ENCODE measurements around the gene JARID2. TPM values are rescaled to one million over a fixed set of nuclear protein-coding genes. Genes with fewer than 3 reads are reported as not detected.

The JARID2 gene
- total and polyA plus RNA-seq, 9 of the 15 experiments (the other 6 are each of a cell fraction or from before 2014, with no cell fraction given) = 5.0 to 29.0 (median 15.6) TPM

- TF ChIP-seq NRF1 (conservative IDR thresholded peaks at IDR 0.05 in 1 of 2, IDR thresholded peaks at IDR 0.05 in 1 of 2) (peak in 1 of 2 experiments; percentile 37; a peak in 1 of 4 replicates), CLOCK (CRISPR knock-in tag; IDR thresholded peaks at IDR 0.05; ENCODE audit: borderline replicate concordance) (no peak; the same call in 1 of the 2 replicates), ESRRA (IDR thresholded peaks at IDR 0.05; ENCODE audit: borderline replicate concordance, low read depth) (peak; percentile 29; the same call in 1 of the 2 replicates), HOMEZ (CRISPR knock-in tag; IDR thresholded peaks at IDR 0.05) (no peak), GABPB2 (CRISPR knock-in tag; conservative IDR thresholded peaks at IDR 0.05) (no peak), ZNF316 (IDR thresholded peaks at IDR 0.05) (peak; percentile 10; the same call in 1 of the 2 replicates), DNMT1 (IDR thresholded peaks at IDR 0.05) (no peak), ZKSCAN8 (CRISPR knock-in tag; IDR thresholded peaks at IDR 0.05) (peak; percentile 62; the same call in 1 of the 2 replicates), GATAD2B (IDR thresholded peaks at IDR 0.05; ENCODE audit: borderline replicate concordance) (0 out of 2 replicates have a peak, but pooled peaks have one; percentile 18), TFAP4 (CRISPR knock-in tag; IDR thresholded peaks at IDR 0.05; ENCODE audit: borderline replicate concordance) (peak; percentile 94), SMAD4 (CRISPR knock-in tag; conservative IDR thresholded peaks at IDR 0.05) (peak; percentile 67; the same call in 1 of the 2 replicates), ZNF639 (CRISPR knock-in tag; conservative IDR thresholded peaks at IDR 0.05 in 1 of 2, IDR thresholded peaks at IDR 0.05 in 1 of 2) (peak in 1 of 2 experiments; percentile 39; a peak in 1 of 4 replicates), FOXJ2 (tag; IDR thresholded peaks at IDR 0.05) (peak; percentile 93), DPF2 (IDR thresholded peaks at IDR 0.05) (peak; percentile 94), PHF8 (IDR thresholded peaks at IDR 0.05; ENCODE audit: borderline replicate concordance, low read length) (no peak), ESRRB (CRISPR knock-in tag; IDR thresholded peaks at IDR 0.05; ENCODE audit: borderline replicate concordance) (no peak), ARID1B (IDR thresholded peaks at IDR 0.05) (peak; percentile 76), ZFPM2 (CRISPR knock-in tag; IDR thresholded peaks at IDR 0.05) (no peak), C11orf30 (IDR thresholded peaks at IDR 0.05; ENCODE audit: low read depth) (peak; percentile 26; the same call in 1 of the 2 replicates), ZNF766 (CRISPR knock-in tag; conservative IDR thresholded peaks at IDR 0.05) (peak; percentile 73; the same call in 1 of the 2 replicates), KDM1A (IDR thresholded peaks at IDR 0.05) (peak; percentile 87 to 92), MEF2D (tag; conservative IDR thresholded peaks at IDR 0.05; ENCODE audit: low read depth) (peak; percentile 58; the same call in 1 of the 2 replicates)
Measured at GRCh38 chr6:15266423-15266996, 20.6 kb downstream of the JARID2 start (continued).

All from K562 (cell line).